GM23338 (cell line): ENCODE measurements around the gene SPECC1L.

Source experiments
- CREB1 ChIP-seq: fragments of 250-450 bp; sonication (Bioruptor Pico); IDR thresholded peaks from 2 replicates; pipeline ENCODE4 v1.5.0; 2020; ENCODE audit warnings: low read depth, mild to moderate bottlenecking, moderate library complexity
- EZH2 ChIP-seq: fragments of 200-600 bp; sonication (generic); IDR thresholded peaks from one replicate; pipeline ENCODE4 v1.8.0; 2017; ENCODE audit warnings: antibody characterized with exemption, mild to moderate bottlenecking, low read depth; ENCODE audit not compliant: unreplicated experiment
- EZH2phosphoT487 ChIP-seq: fragments of 200-600 bp; sonication (generic); IDR thresholded peaks from one replicate; pipeline ENCODE4 v1.8.1; 2018; ENCODE audit warnings: antibody characterized with exemption; ENCODE audit not compliant: unreplicated experiment
- POLR2AphosphoS5 ChIP-seq: IDR thresholded peaks from 2 replicates; pipeline ENCODE4 v1.6.1; 2016; ENCODE audit warnings: antibody characterized with exemption, low read depth
- ZNF114 ChIP-seq: fragments of 250-450 bp; sonication (Bioruptor Pico); IDR thresholded peaks from 2 replicates; pipeline ENCODE4 v1.5.0; 2020; ENCODE audit warnings: mild to moderate bottlenecking, moderate library complexity
- TF ChIP-seq, protein P1 (sequence below), 2 experiments: fragments of 200-600 bp in 1 of 2; sonication (generic) in 1 of 2; conservative IDR thresholded peaks; 2 replicates each; pipeline versions ENCODE4 v1.5.1 to v1.6.1; 2016 to 2017; ENCODE audit warnings: antibody characterized with exemption in 2 of 2, low read depth in 2 of 2, mild to moderate bottlenecking in 2 of 2, moderate library complexity in 1 of 2
- TF ChIP-seq, protein P2 (sequence below): IDR thresholded peaks from one replicate; pipeline ENCODE4 v1.6.1; 2018; ENCODE audit warnings: antibody characterized with exemption; ENCODE audit not compliant: unreplicated experiment

GRCh38 chr22:24225951-24226350 is 44.7 kb upstream of the SPECC1L start:
- TF ChIP-seq, protein P1, sequence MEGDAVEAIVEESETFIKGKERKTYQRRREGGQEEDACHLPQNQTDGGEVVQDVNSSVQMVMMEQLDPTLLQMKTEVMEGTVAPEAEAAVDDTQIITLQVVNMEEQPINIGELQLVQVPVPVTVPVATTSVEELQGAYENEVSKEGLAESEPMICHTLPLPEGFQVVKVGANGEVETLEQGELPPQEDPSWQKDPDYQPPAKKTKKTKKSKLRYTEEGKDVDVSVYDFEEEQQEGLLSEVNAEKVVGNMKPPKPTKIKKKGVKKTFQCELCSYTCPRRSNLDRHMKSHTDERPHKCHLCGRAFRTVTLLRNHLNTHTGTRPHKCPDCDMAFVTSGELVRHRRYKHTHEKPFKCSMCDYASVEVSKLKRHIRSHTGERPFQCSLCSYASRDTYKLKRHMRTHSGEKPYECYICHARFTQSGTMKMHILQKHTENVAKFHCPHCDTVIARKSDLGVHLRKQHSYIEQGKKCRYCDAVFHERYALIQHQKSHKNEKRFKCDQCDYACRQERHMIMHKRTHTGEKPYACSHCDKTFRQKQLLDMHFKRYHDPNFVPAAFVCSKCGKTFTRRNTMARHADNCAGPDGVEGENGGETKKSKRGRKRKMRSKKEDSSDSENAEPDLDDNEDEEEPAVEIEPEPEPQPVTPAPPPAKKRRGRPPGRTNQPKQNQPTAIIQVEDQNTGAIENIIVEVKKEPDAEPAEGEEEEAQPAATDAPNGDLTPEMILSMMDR (conservative IDR thresholded peaks at IDR 0.05; ENCODE audit: low read depth in 2 of 2), result no peak
- TF ChIP-seq POLR2AphosphoS5, result no peak
- TF ChIP-seq, protein P2, sequence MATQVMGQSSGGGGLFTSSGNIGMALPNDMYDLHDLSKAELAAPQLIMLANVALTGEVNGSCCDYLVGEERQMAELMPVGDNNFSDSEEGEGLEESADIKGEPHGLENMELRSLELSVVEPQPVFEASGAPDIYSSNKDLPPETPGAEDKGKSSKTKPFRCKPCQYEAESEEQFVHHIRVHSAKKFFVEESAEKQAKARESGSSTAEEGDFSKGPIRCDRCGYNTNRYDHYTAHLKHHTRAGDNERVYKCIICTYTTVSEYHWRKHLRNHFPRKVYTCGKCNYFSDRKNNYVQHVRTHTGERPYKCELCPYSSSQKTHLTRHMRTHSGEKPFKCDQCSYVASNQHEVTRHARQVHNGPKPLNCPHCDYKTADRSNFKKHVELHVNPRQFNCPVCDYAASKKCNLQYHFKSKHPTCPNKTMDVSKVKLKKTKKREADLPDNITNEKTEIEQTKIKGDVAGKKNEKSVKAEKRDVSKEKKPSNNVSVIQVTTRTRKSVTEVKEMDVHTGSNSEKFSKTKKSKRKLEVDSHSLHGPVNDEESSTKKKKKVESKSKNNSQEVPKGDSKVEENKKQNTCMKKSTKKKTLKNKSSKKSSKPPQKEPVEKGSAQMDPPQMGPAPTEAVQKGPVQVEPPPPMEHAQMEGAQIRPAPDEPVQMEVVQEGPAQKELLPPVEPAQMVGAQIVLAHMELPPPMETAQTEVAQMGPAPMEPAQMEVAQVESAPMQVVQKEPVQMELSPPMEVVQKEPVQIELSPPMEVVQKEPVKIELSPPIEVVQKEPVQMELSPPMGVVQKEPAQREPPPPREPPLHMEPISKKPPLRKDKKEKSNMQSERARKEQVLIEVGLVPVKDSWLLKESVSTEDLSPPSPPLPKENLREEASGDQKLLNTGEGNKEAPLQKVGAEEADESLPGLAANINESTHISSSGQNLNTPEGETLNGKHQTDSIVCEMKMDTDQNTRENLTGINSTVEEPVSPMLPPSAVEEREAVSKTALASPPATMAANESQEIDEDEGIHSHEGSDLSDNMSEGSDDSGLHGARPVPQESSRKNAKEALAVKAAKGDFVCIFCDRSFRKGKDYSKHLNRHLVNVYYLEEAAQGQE, result no peak
- TF ChIP-seq EZH2, result no peak
- no peak for TF ChIP-seq CREB1 (CRISPR knock-in tag)
- TF ChIP-seq ZNF114 (CRISPR knock-in tag), result no peak
- no peak for TF ChIP-seq EZH2phosphoT487
